PC-3 (cell line): ENCODE data around the gene COX4I1.

Experiments used
- EZH2 ChIP-seq: fragments of 300-600 bp; sonication (generic); IDR thresholded peaks from one replicate; pipeline ENCODE4 v1.6.1; 2017; ENCODE audit warnings: antibody characterized with exemption, mild to moderate bottlenecking, low read length; ENCODE audit not compliant: unreplicated experiment
- EZH2phosphoT487 ChIP-seq: fragments of 300-600 bp; sonication (generic); IDR thresholded peaks from 2 replicates; pipeline ENCODE4 v1.6.1; 2018; ENCODE audit warnings: mild to moderate bottlenecking, antibody characterized with exemption, low read length, borderline replicate concordance
- TF ChIP-seq, protein P1 (sequence below): fragments of 300-600 bp; sonication (generic); conservative IDR thresholded peaks from 2 replicates; pipeline ENCODE4 v1.5.1; 2017; ENCODE audit warnings: antibody characterized with exemption, low read depth, mild to moderate bottlenecking, low read length

GRCh38 chr16:85850344-85850880, 50.9 kb downstream of the COX4I1 start:
- TF ChIP-seq, protein P1, sequence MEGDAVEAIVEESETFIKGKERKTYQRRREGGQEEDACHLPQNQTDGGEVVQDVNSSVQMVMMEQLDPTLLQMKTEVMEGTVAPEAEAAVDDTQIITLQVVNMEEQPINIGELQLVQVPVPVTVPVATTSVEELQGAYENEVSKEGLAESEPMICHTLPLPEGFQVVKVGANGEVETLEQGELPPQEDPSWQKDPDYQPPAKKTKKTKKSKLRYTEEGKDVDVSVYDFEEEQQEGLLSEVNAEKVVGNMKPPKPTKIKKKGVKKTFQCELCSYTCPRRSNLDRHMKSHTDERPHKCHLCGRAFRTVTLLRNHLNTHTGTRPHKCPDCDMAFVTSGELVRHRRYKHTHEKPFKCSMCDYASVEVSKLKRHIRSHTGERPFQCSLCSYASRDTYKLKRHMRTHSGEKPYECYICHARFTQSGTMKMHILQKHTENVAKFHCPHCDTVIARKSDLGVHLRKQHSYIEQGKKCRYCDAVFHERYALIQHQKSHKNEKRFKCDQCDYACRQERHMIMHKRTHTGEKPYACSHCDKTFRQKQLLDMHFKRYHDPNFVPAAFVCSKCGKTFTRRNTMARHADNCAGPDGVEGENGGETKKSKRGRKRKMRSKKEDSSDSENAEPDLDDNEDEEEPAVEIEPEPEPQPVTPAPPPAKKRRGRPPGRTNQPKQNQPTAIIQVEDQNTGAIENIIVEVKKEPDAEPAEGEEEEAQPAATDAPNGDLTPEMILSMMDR: no peak
- TF ChIP-seq EZH2: no peak
- TF ChIP-seq EZH2phosphoT487: no peak
